Measurements from ENCODE around the gene PPP4C. TPM values are rescaled to one million over a fixed set of nuclear protein-coding genes. Genes with fewer than 3 reads are reported as not detected.

PPP4C gene
- total RNA-seq, 1 donor from 2014 or later: 256 TPM

DNA sequence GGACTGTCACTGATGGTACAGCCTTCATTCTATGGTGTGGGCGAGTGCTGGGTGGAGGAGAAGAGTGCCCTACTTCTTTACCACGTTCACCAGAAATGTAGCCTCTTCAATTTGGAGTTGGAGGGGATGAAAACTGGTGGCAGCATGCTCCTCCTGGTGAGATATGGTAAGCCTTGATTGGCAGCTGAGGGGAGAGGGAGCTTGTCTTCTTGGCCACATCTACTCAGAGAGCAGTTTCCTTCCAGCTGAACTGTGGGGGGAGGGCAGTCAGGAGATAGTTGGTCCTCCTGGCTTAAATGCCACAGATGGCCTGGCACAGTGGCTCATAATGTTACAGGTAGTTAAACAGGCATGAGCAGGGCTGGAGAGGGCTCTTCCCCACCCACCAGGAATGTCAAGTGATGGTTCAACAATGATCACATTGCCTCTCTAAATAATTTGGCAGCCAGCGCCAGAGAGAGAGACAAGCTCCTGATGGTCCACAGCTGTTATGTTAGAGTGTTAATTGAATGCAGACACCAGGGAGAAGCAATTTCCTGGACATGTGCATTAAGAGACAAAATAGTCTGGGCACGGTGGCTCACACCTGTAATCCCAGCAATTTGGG lies 56.2 kb downstream of the PPP4C start:
- DNase-seq: no peak

DNA sequence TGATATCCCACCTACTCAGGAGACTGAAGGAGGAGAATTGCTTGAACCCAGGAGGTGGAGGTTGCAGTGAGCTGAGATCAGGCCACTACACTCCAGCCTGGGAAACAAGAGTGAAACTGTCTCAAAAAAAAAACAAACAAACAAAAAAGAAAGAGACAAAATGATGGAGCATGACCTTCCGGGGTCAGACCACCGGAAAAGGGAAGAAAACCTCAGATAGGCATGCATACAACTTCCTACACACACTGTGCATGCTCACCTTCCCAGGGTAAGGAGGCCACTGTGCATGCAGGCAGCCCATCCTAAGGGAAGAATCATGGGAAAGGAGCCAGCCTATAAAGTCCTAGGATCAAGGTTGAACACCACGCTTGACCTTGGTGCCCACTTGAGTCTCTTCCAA lies 56.8 kb downstream of the PPP4C start:
- DNase-seq: no peak

Other genes with a start within 250 kb of the PPP4C start
- 107 and 117 TPM in 2 replicates for gene CDIPT, start 212.8 kb upstream of the PPP4C start, total RNA-seq
- gene SEZ6L2, start 176.4 kb upstream of the PPP4C start, total RNA-seq: 0.68 and 2.2 TPM in 2 replicates
- gene ASPHD1, start 175.5 kb upstream of the PPP4C start, total RNA-seq: 0.47 TPM in 1 of 2 replicates, not detected in the other
- gene KCTD13, start 149.8 kb upstream of the PPP4C start, total RNA-seq: 7.7 and 15.7 TPM in 2 replicates
- 61.6 and 125 TPM in 2 replicates for gene TMEM219, start 113.9 kb upstream of the PPP4C start, total RNA-seq
- 159 and 160 TPM in 2 replicates for gene TAOK2, start 102.1 kb upstream of the PPP4C start, total RNA-seq
- gene HIRIP3, start 80.4 kb upstream of the PPP4C start, total RNA-seq: 6.3 and 9.3 TPM in 2 replicates
- 21.4 and 22.3 TPM in 2 replicates for gene INO80E, start 79.8 kb upstream of the PPP4C start, total RNA-seq
- gene DOC2A, start 65.0 kb upstream of the PPP4C start, total RNA-seq: 0.47 and 2.0 TPM in 2 replicates
- not detected in 2 replicates for gene C16orf92, start 52.8 kb upstream of the PPP4C start, total RNA-seq
- gene TLCD3B, start 44.7 kb upstream of the PPP4C start, total RNA-seq: 0.47 TPM in 1 of 2 replicates, not detected in the other
- gene ALDOA, start 10.2 kb upstream of the PPP4C start, total RNA-seq: 286 and 586 TPM in 2 replicates
- gene TBX6, start 15.9 kb downstream of the PPP4C start, total RNA-seq: 0.17 and 0.23 TPM in 2 replicates
- 25.0 and 28.2 TPM in 2 replicates for gene YPEL3, start 20.2 kb downstream of the PPP4C start, total RNA-seq
- gene GDPD3, start 37.5 kb downstream of the PPP4C start, total RNA-seq: 1.1 and 2.2 TPM in 2 replicates
- gene MAPK3, start 47.2 kb downstream of the PPP4C start, total RNA-seq: 38.7 and 60.6 TPM in 2 replicates
- gene CORO1A, start 107.6 kb downstream of the PPP4C start, total RNA-seq: 1.9 and 4.7 TPM in 2 replicates
- gene BOLA2B, start 117.7 kb downstream of the PPP4C start, total RNA-seq: 57.5 and 245 TPM in 2 replicates
- 44.0 and 72.8 TPM in 2 replicates for gene SLX1A, start 117.9 kb downstream of the PPP4C start, total RNA-seq
- gene SULT1A3, start 123.3 kb downstream of the PPP4C start, total RNA-seq: 2.6 and 7.1 TPM in 2 replicates
- gene NPIPB13, start 172.5 kb downstream of the PPP4C start, total RNA-seq: 1.1 and 4.3 TPM in 2 replicates

Data from dermis blood vessel endothelial cell (primary cell).